ENCODE data around the gene PPP1R13L. TPM values are rescaled to one million over a fixed set of nuclear protein-coding genes. Genes with fewer than 3 reads are reported as not detected.

Gene PPP1R13L
- total and polyA plus RNA-seq, 2 donors (not counting 1 experiment from before 2014, with no cell fraction given), result 3.0 to 5.8 TPM

GRCh38 chr19:45442408-45442777, 37.5 kb upstream of the PPP1R13L start:
- H3K4me2 ChIP-seq (ENCODE audit: extremely low read depth, insufficient read depth, low read length), result no peak overlapping the region
- no peak overlapping the region for H3K9ac ChIP-seq (ENCODE audit: insufficient read depth, low read length)
- TF ChIP-seq CTCF (conservative IDR thresholded peaks at IDR 0.05 in 1 of 2, IDR thresholded peaks at IDR 0.05 in 1 of 2; ENCODE audit: low read depth in 1 of 2, low read length in 2 of 2), result no peak
- no peak for TF ChIP-seq EZH2 (IDR thresholded peaks at IDR 0.05; ENCODE audit: low read length, missing control alignments)
- H3K27ac ChIP-seq (ENCODE audit: insufficient read depth, low read length), result peak overlapping the region; percentile 78
- H3K4me1 ChIP-seq (ENCODE audit: control insufficient read depth, extremely low read depth, insufficient read depth, low read length), result peaks cover 17% of the 10 kb centered on the region
- H3K36me3 ChIP-seq (ENCODE audit: control insufficient read depth, insufficient read depth, low read length), result no peaks in the 10 kb centered on the region
- H3K27me3 ChIP-seq (ENCODE audit: control insufficient read depth, insufficient read depth, low read length), result no peaks in the 10 kb centered on the region
- no peaks in the 10 kb centered on the region for H3K79me2 ChIP-seq (ENCODE audit: control insufficient read depth, insufficient read depth, low read length)
- H3K4me3 ChIP-seq (replicated peaks in 1 of 4; ENCODE audit: control extremely low read depth in 1 of 4, insufficient read depth in 1 of 4, low read depth in 3 of 4, low read length in 4 of 4), result no peak overlapping the region
- H3K9me3 ChIP-seq (ENCODE audit: control insufficient read depth, insufficient read depth, low read depth, low read length), result no peaks in the 10 kb centered on the region
- no peak overlapping the region for H2AFZ ChIP-seq (ENCODE audit: low read length)
- no peaks in the 10 kb centered on the region for H4K20me1 ChIP-seq (ENCODE audit: control insufficient read depth, extremely low read depth, insufficient read depth, low read length)
- DNase-seq (ENCODE audit: low read depth in 2 of 2), result no peak

GRCh38 chr19:45440873-45441654, 36.2 kb upstream of the PPP1R13L start:
- Histone ChIP-seq H2AFZ (ENCODE audit: low read length) (no peak overlapping the region), H3K79me2 (ENCODE audit: control insufficient read depth, insufficient read depth, low read length) (no peaks in the 10 kb centered on the region), H4K20me1 (ENCODE audit: control insufficient read depth, extremely low read depth, insufficient read depth, low read length) (no peaks in the 10 kb centered on the region), H3K4me1 (ENCODE audit: control insufficient read depth, extremely low read depth, insufficient read depth, low read length) (peaks cover 17% of the 10 kb centered on the region), H3K9me3 (ENCODE audit: control insufficient read depth, insufficient read depth, low read depth, low read length) (no peaks in the 10 kb centered on the region), H3K27me3 (ENCODE audit: control insufficient read depth, insufficient read depth, low read length) (no peaks in the 10 kb centered on the region), H3K4me2 (ENCODE audit: extremely low read depth, insufficient read depth, low read length) (no peak overlapping the region), H3K9ac (ENCODE audit: insufficient read depth, low read length) (no peak overlapping the region), H3K27ac (ENCODE audit: insufficient read depth, low read length) (peak overlapping the region; percentile 87), H3K4me3 (replicated peaks in 1 of 4; ENCODE audit: control extremely low read depth in 1 of 4, insufficient read depth in 1 of 4, low read depth in 3 of 4, low read length in 4 of 4) (no peak overlapping the region), H3K36me3 (ENCODE audit: control insufficient read depth, insufficient read depth, low read length) (no peaks in the 10 kb centered on the region)
- TF ChIP-seq CTCF (conservative IDR thresholded peaks at IDR 0.05 in 1 of 2, IDR thresholded peaks at IDR 0.05 in 1 of 2; ENCODE audit: low read depth in 1 of 2, low read length in 2 of 2) (no peak), EZH2 (IDR thresholded peaks at IDR 0.05; ENCODE audit: low read length, missing control alignments) (no peak)
- peak in 1 of 2 donors; percentile 50 for DNase-seq (ENCODE audit: low read depth in 2 of 2)

GRCh38 chr19:45440259-45440638, 35.4 kb upstream of the PPP1R13L start:
- H3K9ac ChIP-seq (ENCODE audit: insufficient read depth, low read length), result peak overlapping the region; percentile 90

More at GRCh38 chr19:45440259-45440638, 35.4 kb upstream of the PPP1R13L start:
- Histone ChIP-seq H4K20me1 (ENCODE audit: control insufficient read depth, extremely low read depth, insufficient read depth, low read length) (no peaks in the 10 kb centered on the region), H3K9me3 (ENCODE audit: control insufficient read depth, insufficient read depth, low read depth, low read length) (no peaks in the 10 kb centered on the region), H2AFZ (ENCODE audit: low read length) (peak overlapping the region; percentile 63), H3K4me1 (ENCODE audit: control insufficient read depth, extremely low read depth, insufficient read depth, low read length) (peaks cover 17% of the 10 kb centered on the region), H3K27me3 (ENCODE audit: control insufficient read depth, insufficient read depth, low read length) (no peaks in the 10 kb centered on the region), H3K4me3 (replicated peaks in 1 of 4; ENCODE audit: control extremely low read depth in 1 of 4, insufficient read depth in 1 of 4, low read depth in 3 of 4, low read length in 4 of 4) (peak overlapping the region; percentile 38 to 68 (median 48)), H3K4me2 (ENCODE audit: extremely low read depth, insufficient read depth, low read length) (peak overlapping the region; percentile 76), H3K36me3 (ENCODE audit: control insufficient read depth, insufficient read depth, low read length) (no peaks in the 10 kb centered on the region), H3K27ac (ENCODE audit: insufficient read depth, low read length) (peak overlapping the region; percentile 87), H3K79me2 (ENCODE audit: control insufficient read depth, insufficient read depth, low read length) (no peaks in the 10 kb centered on the region)
- TF ChIP-seq EZH2 (IDR thresholded peaks at IDR 0.05; ENCODE audit: low read length, missing control alignments) (no peak), CTCF (conservative IDR thresholded peaks at IDR 0.05 in 1 of 2, IDR thresholded peaks at IDR 0.05 in 1 of 2; ENCODE audit: low read depth in 1 of 2, low read length in 2 of 2) (no peak)
- no peak for DNase-seq (ENCODE audit: low read depth in 2 of 2)
